Activated naive CD8-positive, alpha-beta T cell treated with anti-CD3 and anti-CD28 coated beads for 36 hours (primary cell): Measurements from ENCODE around the gene PSRC1. TPM values are rescaled to one million over a fixed set of nuclear protein-coding genes. Genes with fewer than 3 reads are reported as not detected.
A peak's percentile ranks its signal among the peaks of the same experiment; 100 is the strongest.
"Not testable (repeated sequence)": the region's sequence is repeated elsewhere in the genome, so short reads cannot be mapped to it uniquely, and the experiment has no call there.

Source experiments
- DNase-seq: peaks from one replicate; pipeline ENCODE4 v3.0.0; 2021
- H3K27ac Mint-ChIP-seq: one replicate; pipeline ENCODE4 v1.8.0; 2022; ENCODE audit warnings: mild to moderate bottlenecking, moderate library complexity, mixed read lengths
- H3K27me3 Mint-ChIP-seq: one replicate; pipeline ENCODE4 v1.8.0; 2022; ENCODE audit warnings: mild to moderate bottlenecking, mixed read lengths
- H3K36me3 Mint-ChIP-seq: one replicate; pipeline ENCODE4 v1.8.0; 2021; ENCODE audit warnings: mild to moderate bottlenecking, mixed read lengths
- H3K4me1 Mint-ChIP-seq: one replicate; pipeline ENCODE4 v1.8.0; 2021; ENCODE audit warnings: mixed read lengths
- H3K4me3 Mint-ChIP-seq: one replicate; pipeline ENCODE4 v1.8.0; 2022; ENCODE audit warnings: mild to moderate bottlenecking, moderate library complexity, mixed read lengths
- H3K9me3 Mint-ChIP-seq: one replicate; pipeline ENCODE4 v1.8.0; 2022; ENCODE audit warnings: mixed read lengths
- total RNA-seq, 2 experiments: library from RNA; stranded (reverse); gene quantifications; one replicate each; pipeline ENCODE4 v1.2.3, GENCODE V29; 2021

The PSRC1 gene
- total RNA-seq, 2 experiments from 2014 or later, result 10.7 to 12.2 TPM

GRCh38 chr1:109304226-109304920 is 21.4 kb upstream of the PSRC1 start:
- Mint-ChIP-seq H3K4me3 (no peak overlapping the region), H3K9me3 (no peaks in the 10 kb centered on the region), H3K27me3 (no peaks in the 10 kb centered on the region), H3K27ac (no peak overlapping the region), H3K4me1 (no peaks in the 10 kb centered on the region), H3K36me3 (no peaks in the 10 kb centered on the region)
- DNase-seq, result no peak

GRCh38 chr1:109301874-109302273 is 18.9 kb upstream of the PSRC1 start:
- no peaks in the 10 kb centered on the region for H3K36me3 Mint-ChIP-seq
- H3K9me3 Mint-ChIP-seq, result no peaks in the 10 kb centered on the region
- H3K4me1 Mint-ChIP-seq, result peaks cover 2% of the 10 kb centered on the region
- no peak overlapping the region for H3K27ac Mint-ChIP-seq
- no peaks in the 10 kb centered on the region for H3K27me3 Mint-ChIP-seq
- DNase-seq, result no peak
- no peak overlapping the region for H3K4me3 Mint-ChIP-seq

GRCh38 chr1:109300650-109301151 is 17.8 kb upstream of the PSRC1 start:
- Mint-ChIP-seq H3K27me3 (peaks cover 4% of the 10 kb centered on the region), H3K27ac (no peak overlapping the region)

GRCh38 chr1:109299558-109300343 is 16.8 kb upstream of the PSRC1 start:
- DNase-seq, result no peak
- Mint-ChIP-seq H3K27me3 (peaks cover 5% of the 10 kb centered on the region), H3K27ac (no peak overlapping the region), H3K4me3 (no peak overlapping the region), H3K4me1 (peaks cover 2% of the 10 kb centered on the region), H3K9me3 (no peaks in the 10 kb centered on the region), H3K36me3 (no peaks in the 10 kb centered on the region)

More at GRCh38 chr1:109300650-109301151, 17.8 kb upstream of the PSRC1 start:
- no peaks in the 10 kb centered on the region for H3K9me3 Mint-ChIP-seq
- H3K4me3 Mint-ChIP-seq, result no peak overlapping the region
- no peaks in the 10 kb centered on the region for H3K36me3 Mint-ChIP-seq
- DNase-seq, result no peak
- peaks cover 2% of the 10 kb centered on the region for H3K4me1 Mint-ChIP-seq

GRCh38 chr1:109298666-109299557 is 16.0 kb upstream of the PSRC1 start:
- Mint-ChIP-seq H3K27me3 (peaks cover 5% of the 10 kb centered on the region), H3K4me1 (peaks cover 2% of the 10 kb centered on the region), H3K9me3 (no peaks in the 10 kb centered on the region), H3K36me3 (no peaks in the 10 kb centered on the region), H3K27ac (no peak overlapping the region), H3K4me3 (no peak overlapping the region)
- DNase-seq, result no peak

- Mint-ChIP-seq H3K27ac (no peak overlapping the region), H3K9me3 (no peaks in the 10 kb centered on the region), H3K4me3 (no peak overlapping the region), H3K36me3 (no peaks in the 10 kb centered on the region), H3K4me1 (peaks cover 2% of the 10 kb centered on the region), H3K27me3 (peaks cover 5% of the 10 kb centered on the region)
- no peak for DNase-seq
These were observed 13.8 kb upstream of the PSRC1 start for GRCh38 chr1:109296782-109297181.

GRCh38 chr1:109295712-109296415 is 12.9 kb upstream of the PSRC1 start:
- H3K4me3 Mint-ChIP-seq, result no peak overlapping the region
- peaks cover 5% of the 10 kb centered on the region for H3K27me3 Mint-ChIP-seq
- H3K4me1 Mint-ChIP-seq, result peaks cover 2% of the 10 kb centered on the region
- DNase-seq, result no peak
- H3K9me3 Mint-ChIP-seq, result no peaks in the 10 kb centered on the region
- H3K36me3 Mint-ChIP-seq, result no peaks in the 10 kb centered on the region
- no peak overlapping the region for H3K27ac Mint-ChIP-seq

- no peak for DNase-seq
- Mint-ChIP-seq H3K27me3 (peaks cover 9% of the 10 kb centered on the region), H3K4me1 (peaks cover 2% of the 10 kb centered on the region), H3K4me3 (no peak overlapping the region), H3K36me3 (no peaks in the 10 kb centered on the region), H3K9me3 (no peaks in the 10 kb centered on the region), H3K27ac (no peak overlapping the region)
These were observed 11.5 kb upstream of the PSRC1 start for GRCh38 chr1:109294481-109294880.

GRCh38 chr1:109293026-109293425 is 10.1 kb upstream of the PSRC1 start:
- Mint-ChIP-seq H3K27me3 (peaks cover 13% of the 10 kb centered on the region), H3K36me3 (no peaks in the 10 kb centered on the region), H3K4me1 (no peaks in the 10 kb centered on the region), H3K9me3 (no peaks in the 10 kb centered on the region), H3K27ac (no peak overlapping the region), H3K4me3 (no peak overlapping the region)
- no peak for DNase-seq

- no peaks in the 10 kb centered on the region for H3K9me3 Mint-ChIP-seq
- H3K4me3 Mint-ChIP-seq, result no peak overlapping the region
- H3K27ac Mint-ChIP-seq, result no peak overlapping the region
- H3K27me3 Mint-ChIP-seq, result peaks cover 13% of the 10 kb centered on the region
- H3K36me3 Mint-ChIP-seq, result no peaks in the 10 kb centered on the region
- DNase-seq, result no peak
- no peaks in the 10 kb centered on the region for H3K4me1 Mint-ChIP-seq
These were observed 9.4 kb upstream of the PSRC1 start for GRCh38 chr1:109292364-109292763.

GRCh38 chr1:109290998-109291397 is 8.1 kb upstream of the PSRC1 start:
- no peak for DNase-seq
- Mint-ChIP-seq H3K36me3 (no peaks in the 10 kb centered on the region), H3K4me3 (no peak overlapping the region), H3K4me1 (no peaks in the 10 kb centered on the region), H3K27ac (no peak overlapping the region), H3K27me3 (peaks cover 12% of the 10 kb centered on the region), H3K9me3 (no peaks in the 10 kb centered on the region)

- Mint-ChIP-seq H3K27ac (no peak overlapping the region), H3K4me3 (no peak overlapping the region), H3K36me3 (no peaks in the 10 kb centered on the region), H3K9me3 (no peaks in the 10 kb centered on the region), H3K27me3 (peaks cover 8% of the 10 kb centered on the region), H3K4me1 (no peaks in the 10 kb centered on the region)
- no peak for DNase-seq
These were observed 7.2 kb upstream of the PSRC1 start for GRCh38 chr1:109290137-109290536.

GRCh38 chr1:109286762-109287161 is 3.8 kb upstream of the PSRC1 start:
- not testable (repeated sequence) for H3K9me3 Mint-ChIP-seq, H3K27ac Mint-ChIP-seq, H3K4me3 Mint-ChIP-seq, H3K36me3 Mint-ChIP-seq, DNase-seq, H3K27me3 Mint-ChIP-seq
- peaks cover 13% of the 10 kb centered on the region for H3K4me1 Mint-ChIP-seq

GRCh38 chr1:109283748-109284600 is 1.0 kb upstream of the PSRC1 start:
- no peak for DNase-seq

More at GRCh38 chr1:109283748-109284600, 1.0 kb upstream of the PSRC1 start:
- Mint-ChIP-seq H3K4me3 (peak overlapping the region; percentile 100), H3K27ac (peak overlapping the region; percentile 93), H3K4me1 (peaks cover 13% of the 10 kb centered on the region), H3K9me3 (no peaks in the 10 kb centered on the region), H3K36me3 (peaks cover 1% of the 10 kb centered on the region), H3K27me3 (peaks cover 4% of the 10 kb centered on the region)
